GM23338 (cell line): ENCODE results near the gene AREL1. TPM values are rescaled to one million over a fixed set of nuclear protein-coding genes. Genes with fewer than 3 reads are reported as not detected.

Experiments used
- CREB1 ChIP-seq: fragments of 250-450 bp; sonication (Bioruptor Pico); IDR thresholded peaks from 2 replicates; pipeline ENCODE4 v1.5.0; 2020; ENCODE audit warnings: low read depth, mild to moderate bottlenecking, moderate library complexity
- EZH2 ChIP-seq: fragments of 200-600 bp; sonication (generic); IDR thresholded peaks from one replicate; pipeline ENCODE4 v1.8.0; 2017; ENCODE audit warnings: antibody characterized with exemption, mild to moderate bottlenecking, low read depth; ENCODE audit not compliant: unreplicated experiment
- JUNB ChIP-seq: IDR thresholded peaks from one replicate; pipeline ENCODE4 v1.6.1; 2016; ENCODE audit warnings: antibody characterized with exemption; ENCODE audit not compliant: unreplicated experiment
- REST ChIP-seq: IDR thresholded peaks from one replicate; pipeline ENCODE4 v1.6.1; 2018; ENCODE audit warnings: antibody characterized with exemption; ENCODE audit not compliant: unreplicated experiment
- STAT1 ChIP-seq: IDR thresholded peaks from one replicate; pipeline ENCODE4 v1.6.1; 2016; ENCODE audit warnings: antibody characterized with exemption; ENCODE audit not compliant: unreplicated experiment
- ZNF331 ChIP-seq: fragments of 250-450 bp; sonication (Bioruptor Pico); IDR thresholded peaks from 2 replicates; pipeline ENCODE4 v1.5.0; 2020; ENCODE audit warnings: low read depth, mild to moderate bottlenecking, moderate library complexity
- ZNF462 ChIP-seq: fragments of 250-450 bp; sonication (Bioruptor Pico); IDR thresholded peaks from 2 replicates; pipeline ENCODE4 v1.5.0; 2020; ENCODE audit warnings: mild to moderate bottlenecking, moderate library complexity
- polyA plus RNA-seq: library from polyadenylated mRNA; unstranded; fragments of >200 nt; fragmentation: Nextera tagmentation; extraction: Ambion mirVana; gene quantifications from 2 replicates; pipeline ENCODE4 v1.2.1, GENCODE V29; 2016
- total RNA-seq: library from RNA; depleted of rRNA; stranded (reverse); fragments of >200 nt; shearing (Covaris generic); gene quantifications from 2 replicates; pipeline ENCODE4 v1.2.3, GENCODE V29; 2014

AREL1 gene
- total and polyA plus RNA-seq, 2 experiments from 2014 or later: 7.5 to 23.6 TPM

- TF ChIP-seq REST: no peak
- no peak for TF ChIP-seq EZH2
- no peak for TF ChIP-seq STAT1
- no peak for TF ChIP-seq JUNB
- no peak for TF ChIP-seq CREB1 (CRISPR knock-in tag)
- TF ChIP-seq ZNF462 (CRISPR knock-in tag): no peak
- no peak for TF ChIP-seq ZNF331 (CRISPR knock-in tag)
Measured at GRCh38 chr14:74636424-74637177, 76.3 kb downstream of the AREL1 start (continued).
